ENCODE measurements around the gene ATP9A. TPM values are rescaled to one million over a fixed set of nuclear protein-coding genes. Genes with fewer than 3 reads are reported as not detected.

The ATP9A gene
- total and polyA plus RNA-seq, 2 of the 8 experiments (the other 6 are each of a cell fraction or from before 2014, with no cell fraction given): 5.0 to 6.4 TPM

GRCh38 chr20:51586005-51586440 is 182.2 kb downstream of the ATP9A start:
- FAIRE-seq: no peak
- POLR2A ChIA-PET (ENCODE audit: partially characterized antibody): interaction anchor here (1.1 kb wide), 1 partner anchor 18 kb away, joined by 3 read pairs; no protein-coding TSS in a partner anchor
- CTCF ChIA-PET (ENCODE audit: partially characterized antibody): interaction anchor here (0.8 to 1.7 kb wide), 3 partner anchors 9 to 34 kb away, joined by 3 to 7 read pairs (median 5); no protein-coding TSS in a partner anchor

More at GRCh38 chr20:51586005-51586440, 182.2 kb downstream of the ATP9A start:
- H2BK5ac ChIP-seq (ENCODE audit: low read depth, low read length): no peak overlapping the region
- no peaks in the 10 kb centered on the region for H3K79me2 ChIP-seq (ENCODE audit: control insufficient read depth in 1 of 2, insufficient read depth in 2 of 2, low read length in 2 of 2)
- H4K20me1 ChIP-seq (replicated peaks in 1 of 2; ENCODE audit: control insufficient read depth in 1 of 2, insufficient read depth in 2 of 2, low read length in 2 of 2): no peaks in the 10 kb centered on the region
- H3K79me1 ChIP-seq (ENCODE audit: low read depth, low read length): no peaks in the 10 kb centered on the region
- no peak overlapping the region for H2BK15ac ChIP-seq (ENCODE audit: low read length)
- H3K56ac ChIP-seq (replicated peaks; ENCODE audit: insufficient read length, low read depth, low read length): no peak overlapping the region
- H3K4me3 ChIP-seq (ENCODE audit: extremely low read depth in 1 of 4, insufficient read depth in 2 of 4, low read depth in 3 of 4, low read length in 4 of 4): no peak overlapping the region
- H3K4me1 ChIP-seq (replicated peaks in 1 of 4; ENCODE audit: control insufficient read depth in 3 of 4, insufficient read depth in 4 of 4, low read length in 3 of 4): no peaks in the 10 kb centered on the region
- no peak overlapping the region for H2BK20ac ChIP-seq (ENCODE audit: low read length)
- H2AK5ac ChIP-seq (ENCODE audit: low read depth, low read length): no peak overlapping the region
- H3K18ac ChIP-seq (ENCODE audit: extremely low read depth, low read length): no peak overlapping the region
- no peaks in the 10 kb centered on the region for H3K9me3 ChIP-seq (ENCODE audit: insufficient read depth in 2 of 2, low read depth in 1 of 2, low read length in 1 of 2)
- no peak overlapping the region for H3K4ac ChIP-seq (replicated peaks; ENCODE audit: insufficient read length, low read depth, low read length)
- H4K8ac ChIP-seq (ENCODE audit: extremely low read depth, insufficient read depth, low read length): no peak overlapping the region
- H3K4me2 ChIP-seq (ENCODE audit: insufficient read depth in 1 of 2, low read depth in 2 of 2, low read length in 2 of 2): no peak overlapping the region
- no peaks in the 10 kb centered on the region for H3K36me3 ChIP-seq (ENCODE audit: control insufficient read depth in 2 of 4, insufficient read depth in 4 of 4, low read length in 3 of 4)
- no peaks in the 10 kb centered on the region for H3K23me2 ChIP-seq (ENCODE audit: low read depth, low read length)
- WGBS, 2 experiments (ENCODE audit: extremely low coverage in 1 of 2, insufficient coverage in 1 of 2, insufficient read length in 1 of 2, insufficient replicate concordance in 2 of 2, low coverage in 1 of 2, low lambda C conversion rate in 2 of 2, missing lambda C conversion rate in 1 of 2): 87% methylated on average over 4 of the region's 4 CpGs; no CpG with 5 or more reads in 1 of the 2 experiments
- H2BK12ac ChIP-seq (ENCODE audit: low read depth, low read length): no peak overlapping the region
- no peak overlapping the region for H3K23ac ChIP-seq (ENCODE audit: insufficient read length)
- H3K27me3 ChIP-seq (replicated peaks in 1 of 4; ENCODE audit: control insufficient read depth in 3 of 4, extremely low read depth in 1 of 4, insufficient read depth in 3 of 4, low read length in 3 of 4): no peaks in the 10 kb centered on the region
- no peak overlapping the region; a peak in 1 of 7 replicates for H3K9ac ChIP-seq (replicated peaks in 1 of 4; ENCODE audit: extremely low read depth in 1 of 4, low read depth in 3 of 4, low read length in 3 of 4)
- no peak for DNase-seq (ENCODE audit: low read depth in 1 of 2, low spot score in 2 of 2)
- no peak overlapping the region for H2BK120ac ChIP-seq (replicated peaks; ENCODE audit: low read depth, low read length)
- H3K14ac ChIP-seq (ENCODE audit: insufficient read length): no peak overlapping the region
- no peak overlapping the region for H2AFZ ChIP-seq (ENCODE audit: low read length)
- H3K27ac ChIP-seq (ENCODE audit: low read depth, low read length): no peak overlapping the region
- H4K91ac ChIP-seq (replicated peaks; ENCODE audit: insufficient read length, low read length): no peak overlapping the region
- H4K5ac ChIP-seq (ENCODE audit: insufficient read length, low read depth, low read length): no peak overlapping the region

Data from H1 (cell line).